Activated CD4-positive, alpha-beta T cell treated with anti-CD3 and anti-CD28 coated beads, Interleukin-2, Interleukin-4, amounts not matched to agents 100 ng/mL and 50 ng/mL, durations not matched to agents 16 hours and 8 hours (primary cell): ENCODE measurements around the gene SLC30A4.
"Not testable (repeated sequence)": the region's sequence is repeated elsewhere in the genome, so short reads cannot be mapped to it uniquely, and the experiment has no call there.

Source experiments
- DNase-seq: peaks from one replicate; pipeline ENCODE4 v3.0.0-alpha.2; 2020; ENCODE audit warnings: low spot score

Gene SLC30A4

GRCh38 chr15:45522328-45523165, at the start of gene SLC30A4:
SLC30A4 (minus strand) TSS chr15:45522755; CDS start chr15:45522354, 401 bp downstream.
- DNase-seq, result peak; percentile 25

- no peak for DNase-seq
These were observed 33.5 kb upstream of the SLC30A4 start for GRCh38 chr15:45555934-45556608.

- DNase-seq, result no peak
These were observed 29.1 kb upstream of the SLC30A4 start for GRCh38 chr15:45551676-45552075.

- no peak for DNase-seq
These were observed 27.9 kb upstream of the SLC30A4 start for GRCh38 chr15:45550436-45550835.

GRCh38 chr15:45549541-45550220, 27.1 kb upstream of the SLC30A4 start:
- DNase-seq, result no peak

- DNase-seq, result no peak
These were observed 26.4 kb upstream of the SLC30A4 start for GRCh38 chr15:45548753-45549520.

- no peak for DNase-seq
These were observed 24.2 kb upstream of the SLC30A4 start for GRCh38 chr15:45546789-45547188.

GRCh38 chr15:45544266-45545023, 21.9 kb upstream of the SLC30A4 start:
- no peak for DNase-seq

GRCh38 chr15:45543051-45543450, 20.5 kb upstream of the SLC30A4 start:
- no peak for DNase-seq

- DNase-seq, result no peak
These were observed 18.0 kb upstream of the SLC30A4 start for GRCh38 chr15:45540531-45540930.

GRCh38 chr15:45539680-45540079, 17.1 kb upstream of the SLC30A4 start:
- no peak for DNase-seq

GRCh38 chr15:45536934-45537333, 14.4 kb upstream of the SLC30A4 start:
- no peak for DNase-seq

GRCh38 chr15:45535486-45536042, 13.0 kb upstream of the SLC30A4 start:
- DNase-seq, result no peak

- DNase-seq, result no peak
These were observed 12.3 kb upstream of the SLC30A4 start for GRCh38 chr15:45534821-45535220.

GRCh38 chr15:45532892-45533291, 10.3 kb upstream of the SLC30A4 start:
- not testable (repeated sequence) for DNase-seq

GRCh38 chr15:45529613-45530012, 7.1 kb upstream of the SLC30A4 start:
- no peak for DNase-seq

- DNase-seq, result no peak
These were observed 4.5 kb upstream of the SLC30A4 start for GRCh38 chr15:45527086-45527485.

GRCh38 chr15:45523166-45523460, 558 bp upstream of the SLC30A4 start:
- no peak for DNase-seq

GRCh38 chr15:45521596-45522327, 793 bp downstream of the SLC30A4 start:
- no peak for DNase-seq

- DNase-seq, result no peak
These were observed 11.7 kb downstream of the SLC30A4 start for GRCh38 chr15:45510758-45511280.
